OCI-LY1 (cell line): ENCODE results near the gene KIRREL3.

Experiments used
- EZH2 ChIP-seq: fragments of 200-600 bp; sonication (generic), shearing (Covaris generic); IDR thresholded peaks from 2 replicates; pipeline ENCODE4 v1.8.0; 2017; ENCODE audit warnings: borderline replicate concordance, mixed run types, mild to moderate bottlenecking, antibody characterized with exemption, low read length, moderate library complexity, mixed read lengths
- TF ChIP-seq, protein P1 (sequence below): fragments of 200-600 bp; sonication (generic), shearing (Covaris generic); IDR thresholded peaks from 2 replicates; pipeline ENCODE4 v1.5.1; 2017; ENCODE audit warnings: mild to moderate bottlenecking, antibody characterized with exemption, low read length, moderate library complexity, mixed read lengths

- no peak for TF ChIP-seq EZH2
- TF ChIP-seq, protein P1, sequence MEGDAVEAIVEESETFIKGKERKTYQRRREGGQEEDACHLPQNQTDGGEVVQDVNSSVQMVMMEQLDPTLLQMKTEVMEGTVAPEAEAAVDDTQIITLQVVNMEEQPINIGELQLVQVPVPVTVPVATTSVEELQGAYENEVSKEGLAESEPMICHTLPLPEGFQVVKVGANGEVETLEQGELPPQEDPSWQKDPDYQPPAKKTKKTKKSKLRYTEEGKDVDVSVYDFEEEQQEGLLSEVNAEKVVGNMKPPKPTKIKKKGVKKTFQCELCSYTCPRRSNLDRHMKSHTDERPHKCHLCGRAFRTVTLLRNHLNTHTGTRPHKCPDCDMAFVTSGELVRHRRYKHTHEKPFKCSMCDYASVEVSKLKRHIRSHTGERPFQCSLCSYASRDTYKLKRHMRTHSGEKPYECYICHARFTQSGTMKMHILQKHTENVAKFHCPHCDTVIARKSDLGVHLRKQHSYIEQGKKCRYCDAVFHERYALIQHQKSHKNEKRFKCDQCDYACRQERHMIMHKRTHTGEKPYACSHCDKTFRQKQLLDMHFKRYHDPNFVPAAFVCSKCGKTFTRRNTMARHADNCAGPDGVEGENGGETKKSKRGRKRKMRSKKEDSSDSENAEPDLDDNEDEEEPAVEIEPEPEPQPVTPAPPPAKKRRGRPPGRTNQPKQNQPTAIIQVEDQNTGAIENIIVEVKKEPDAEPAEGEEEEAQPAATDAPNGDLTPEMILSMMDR = no peak
Measured at GRCh38 chr11:126392633-126393013, 607.9 kb downstream of the KIRREL3 start.
